Measurements from ENCODE around the gene STX17.

DNA sequence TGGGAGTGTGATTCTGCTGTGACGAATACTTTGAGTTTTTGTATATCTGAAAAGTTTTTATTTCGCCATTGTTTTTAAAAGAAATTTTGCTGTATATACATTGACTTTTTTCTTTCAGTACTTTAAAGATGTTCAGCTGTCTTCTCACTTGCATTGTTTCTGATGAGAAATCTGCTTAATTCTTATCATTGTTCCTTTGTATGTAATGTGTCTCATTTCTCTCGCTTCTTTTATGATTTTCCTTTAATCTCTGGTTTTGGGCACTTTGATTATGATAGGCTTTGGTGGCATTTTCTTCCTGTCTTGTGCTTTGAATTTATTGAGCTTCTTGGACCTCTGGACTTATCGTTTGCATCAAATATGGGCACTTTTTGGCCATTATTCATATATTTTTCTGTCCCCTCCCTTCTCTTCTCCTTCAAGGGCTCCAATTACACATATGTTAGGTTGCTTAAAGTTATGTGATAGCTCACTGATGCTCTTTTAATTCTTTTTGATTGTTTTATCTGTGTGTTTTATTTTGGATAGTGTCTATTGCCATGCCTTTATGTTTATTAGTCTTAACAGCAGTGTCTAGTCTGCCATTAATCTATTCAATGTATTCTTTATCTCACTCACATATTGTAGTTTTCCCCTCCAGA lies 30.6 kb downstream of the STX17 start:
- TF ChIP-seq CTCF (IDR thresholded peaks at IDR 0.05) (no peak), EP300 (IDR thresholded peaks at IDR 0.05) (no peak), POLR2A (IDR thresholded peaks at IDR 0.05) (no peak)

Data from tibial nerve (tissue), 4 donors.